ENCODE results near the gene STAT5A.
"Not testable (repeated sequence)": the region's sequence is repeated elsewhere in the genome, so short reads cannot be mapped to it uniquely, and the experiment has no call there.

DNA sequence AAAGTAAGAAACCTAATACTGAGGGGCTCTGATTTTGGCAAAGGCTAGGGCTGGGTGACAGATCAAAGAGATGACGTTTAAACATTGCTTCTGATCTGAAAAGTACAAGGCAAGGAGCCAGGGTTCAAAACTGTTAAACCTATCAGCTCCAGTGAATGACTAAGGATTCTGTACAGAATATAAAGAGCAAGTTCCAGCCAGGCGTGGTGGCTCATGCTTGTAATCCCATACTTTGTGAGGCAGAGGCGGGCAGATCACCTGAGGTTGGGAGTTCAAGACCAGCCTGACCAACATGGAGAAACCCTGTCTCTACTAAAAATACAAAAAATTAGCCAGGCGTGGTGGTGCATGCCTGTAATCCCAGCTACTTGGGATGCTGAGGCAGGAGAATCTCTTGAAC, 47.4 kb upstream of the STAT5A start:
- TF ChIP-seq, protein P1, sequence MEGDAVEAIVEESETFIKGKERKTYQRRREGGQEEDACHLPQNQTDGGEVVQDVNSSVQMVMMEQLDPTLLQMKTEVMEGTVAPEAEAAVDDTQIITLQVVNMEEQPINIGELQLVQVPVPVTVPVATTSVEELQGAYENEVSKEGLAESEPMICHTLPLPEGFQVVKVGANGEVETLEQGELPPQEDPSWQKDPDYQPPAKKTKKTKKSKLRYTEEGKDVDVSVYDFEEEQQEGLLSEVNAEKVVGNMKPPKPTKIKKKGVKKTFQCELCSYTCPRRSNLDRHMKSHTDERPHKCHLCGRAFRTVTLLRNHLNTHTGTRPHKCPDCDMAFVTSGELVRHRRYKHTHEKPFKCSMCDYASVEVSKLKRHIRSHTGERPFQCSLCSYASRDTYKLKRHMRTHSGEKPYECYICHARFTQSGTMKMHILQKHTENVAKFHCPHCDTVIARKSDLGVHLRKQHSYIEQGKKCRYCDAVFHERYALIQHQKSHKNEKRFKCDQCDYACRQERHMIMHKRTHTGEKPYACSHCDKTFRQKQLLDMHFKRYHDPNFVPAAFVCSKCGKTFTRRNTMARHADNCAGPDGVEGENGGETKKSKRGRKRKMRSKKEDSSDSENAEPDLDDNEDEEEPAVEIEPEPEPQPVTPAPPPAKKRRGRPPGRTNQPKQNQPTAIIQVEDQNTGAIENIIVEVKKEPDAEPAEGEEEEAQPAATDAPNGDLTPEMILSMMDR (IDR thresholded peaks at IDR 0.05): not testable (repeated sequence)
- not testable (repeated sequence) for TF ChIP-seq POLR2A (IDR thresholded peaks at IDR 0.05)

Data from uterus (tissue), 2 donors.